AG08395 (cell line): ENCODE measurements around the gene LDLR.

Experiments
- DNase-seq: peaks from one replicate; pipeline ENCODE4 v3.0.0; 2012; ENCODE audit warnings: mixed read lengths, low spot score

The LDLR gene

DNA sequence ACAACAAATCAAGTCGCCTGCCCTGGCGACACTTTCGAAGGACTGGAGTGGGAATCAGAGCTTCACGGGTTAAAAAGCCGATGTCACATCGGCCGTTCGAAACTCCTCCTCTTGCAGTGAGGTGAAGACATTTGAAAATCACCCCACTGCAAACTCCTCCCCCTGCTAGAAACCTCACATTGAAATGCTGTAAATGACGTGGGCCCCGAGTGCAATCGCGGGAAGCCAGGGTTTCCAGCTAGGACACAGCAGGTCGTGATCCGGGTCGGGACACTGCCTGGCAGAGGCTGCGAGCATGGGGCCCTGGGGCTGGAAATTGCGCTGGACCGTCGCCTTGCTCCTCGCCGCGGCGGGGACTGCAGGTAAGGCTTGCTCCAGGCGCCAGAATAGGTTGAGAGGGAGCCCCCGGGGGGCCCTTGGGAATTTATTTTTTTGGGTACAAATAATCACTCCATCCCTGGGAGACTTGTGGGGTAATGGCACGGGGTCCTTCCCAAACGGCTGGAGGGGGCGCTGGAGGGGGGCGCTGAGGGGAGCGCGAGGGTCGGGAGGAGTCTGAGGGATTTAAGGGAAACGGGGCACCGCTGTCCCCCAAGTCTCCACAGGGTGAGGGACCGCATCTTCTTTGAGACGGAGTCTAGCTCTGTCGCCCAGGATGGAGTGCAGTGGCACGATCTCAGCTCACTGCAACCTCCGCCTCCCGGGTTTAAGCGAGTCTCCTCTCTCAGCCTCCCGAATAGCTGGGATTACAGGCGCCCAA is at the start of gene LDLR:
TSS of gene LDLR (plus strand) at position 210 of the 760 bp plus-strand sequence. CDS start at position 296, 86 bp downstream.
- DNase-seq: peak; percentile 78

DNA sequence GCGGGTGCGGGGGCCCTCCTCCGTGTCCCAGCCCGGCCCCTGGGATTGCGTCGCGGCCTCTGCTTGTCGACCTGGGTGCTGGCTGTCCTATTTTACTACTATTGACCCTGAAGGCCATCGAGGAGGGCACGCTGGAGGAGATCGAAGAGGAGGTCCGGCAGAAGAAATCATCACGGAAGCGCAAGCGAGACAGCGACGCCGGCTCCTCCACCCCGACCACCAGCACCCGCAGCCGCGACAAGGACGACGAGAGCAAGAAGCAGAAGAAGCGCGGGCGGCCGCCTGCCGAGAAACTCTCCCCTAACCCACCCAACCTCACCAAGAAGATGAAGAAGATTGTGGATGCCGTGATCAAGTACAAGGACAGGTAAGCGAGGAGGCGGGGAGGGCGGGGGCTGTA is 48.1 kb upstream of the LDLR start:
- DNase-seq: no peak

DNA sequence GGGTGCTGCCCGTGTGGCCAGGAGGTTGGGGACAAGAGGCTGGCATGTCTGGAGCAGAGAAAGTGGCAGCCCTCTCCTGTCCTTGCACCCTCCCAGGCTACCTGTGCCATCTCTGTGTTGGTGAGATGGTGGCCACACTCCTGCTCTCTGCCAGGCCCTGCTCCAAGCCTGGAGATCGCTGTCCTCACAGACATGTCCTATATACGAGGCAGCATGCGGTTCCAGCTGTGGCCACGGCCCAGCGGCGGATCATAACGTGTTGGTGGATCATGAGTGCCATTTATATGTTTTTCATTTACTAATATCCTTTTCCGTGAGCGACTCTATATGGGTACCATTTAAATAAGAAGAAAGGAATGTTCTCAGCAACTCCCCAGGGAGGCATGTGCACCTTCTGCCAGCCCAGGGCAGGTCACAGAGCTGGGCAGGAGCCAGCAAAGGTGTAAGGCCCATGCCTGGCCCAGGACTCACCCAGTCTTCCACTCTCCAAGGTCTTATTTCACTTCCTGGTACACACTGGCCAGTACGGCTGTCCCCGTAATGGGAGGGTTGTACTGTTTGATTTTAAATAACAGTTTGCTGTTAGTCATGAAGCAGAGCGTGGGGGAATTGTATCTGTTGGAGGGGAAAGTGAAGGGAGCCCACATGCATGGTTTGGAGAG is 47.2 kb upstream of the LDLR start:
- no peak for DNase-seq

DNA sequence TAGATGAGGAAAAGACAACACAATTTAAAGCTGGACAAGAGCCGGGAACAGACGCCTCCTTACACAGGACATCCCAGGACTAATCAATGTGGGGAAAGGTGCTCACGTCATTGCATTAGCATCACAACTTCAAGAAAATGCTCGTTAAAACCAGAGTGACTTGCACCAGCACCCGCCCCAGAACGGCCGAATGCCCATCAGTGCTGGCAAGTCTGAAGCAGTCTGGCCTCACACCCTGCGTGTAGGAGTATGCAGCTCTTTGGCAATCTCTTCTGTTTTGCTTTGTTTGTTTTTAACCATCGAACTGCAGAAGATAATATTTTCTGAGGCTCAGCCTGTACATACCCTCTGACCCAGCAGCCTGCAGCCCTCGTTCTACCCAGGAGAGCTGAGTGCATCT is 44.8 kb upstream of the LDLR start:
- no peak for DNase-seq

DNA sequence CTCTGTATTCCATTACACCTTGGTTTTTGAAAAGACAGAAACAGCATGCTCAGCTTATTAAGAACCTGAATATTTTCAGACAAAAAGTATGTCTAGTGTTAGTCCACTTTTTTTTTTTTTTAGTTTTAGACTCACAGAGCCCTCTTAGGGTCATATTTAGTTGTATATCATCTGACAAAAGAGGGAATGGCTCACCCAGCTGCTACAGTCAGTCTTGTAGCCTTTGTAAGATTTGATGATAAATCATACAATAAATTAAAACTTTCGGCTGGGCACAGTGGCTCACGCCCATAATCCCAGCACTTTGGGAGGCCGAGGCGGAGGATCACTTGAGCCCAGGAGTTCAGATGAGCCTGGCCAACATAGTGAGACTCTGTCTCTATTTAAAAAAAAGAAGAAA is 43.7 kb upstream of the LDLR start:
- DNase-seq: no peak

DNA sequence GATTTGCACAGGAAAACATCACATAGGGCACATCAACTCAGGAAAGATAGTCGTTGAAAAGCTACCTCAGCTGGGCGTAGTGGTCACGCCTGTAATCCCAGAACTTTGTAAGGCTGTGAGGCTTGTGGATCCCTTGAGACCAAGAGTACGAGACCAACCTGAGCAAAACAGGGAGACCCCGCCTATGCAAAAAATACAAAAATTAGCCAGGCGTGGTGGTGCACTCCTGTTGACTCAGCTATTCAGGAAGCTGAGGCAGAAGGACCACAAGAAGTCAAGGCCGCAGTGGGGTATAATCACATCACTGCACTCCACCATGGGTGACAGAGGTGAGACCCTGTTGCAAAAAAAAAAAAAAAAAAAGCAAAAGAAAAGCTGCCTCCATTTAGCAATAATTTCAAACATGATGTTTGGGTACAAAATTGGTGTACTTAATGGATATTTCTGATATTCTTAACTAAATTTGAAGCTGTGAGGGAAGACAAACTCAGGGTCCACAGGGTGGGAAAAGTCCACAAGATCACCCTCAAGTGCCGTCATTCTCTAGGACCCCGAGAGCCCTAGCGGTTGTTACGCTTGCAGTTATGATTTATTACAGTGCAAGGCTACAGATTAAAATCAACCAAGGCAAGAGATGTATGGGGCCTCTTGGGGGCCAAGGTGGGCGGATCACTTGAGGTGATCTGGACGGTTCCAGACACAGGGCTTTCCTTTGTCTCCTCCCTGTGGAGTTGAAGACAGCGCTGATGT is 42.5 kb upstream of the LDLR start:
- no peak for DNase-seq

DNA sequence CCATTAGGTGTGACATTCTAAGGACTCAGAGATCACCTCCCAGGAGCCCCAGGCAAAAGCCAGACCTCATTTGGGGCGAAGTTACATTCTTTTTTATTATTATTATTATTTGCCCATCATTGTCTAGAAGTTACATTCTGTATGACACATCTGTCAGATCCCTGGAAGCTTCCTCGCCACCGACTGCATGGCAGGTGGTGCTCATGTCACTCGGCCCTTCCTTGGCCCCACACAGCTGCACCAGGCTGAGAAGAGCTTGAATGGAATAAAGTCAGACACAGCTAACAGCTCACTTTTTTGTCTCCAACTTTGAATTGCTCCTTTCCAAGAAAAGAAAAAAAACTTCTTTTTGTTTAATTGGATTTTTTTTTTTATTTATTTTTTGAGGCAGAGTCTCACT is 41.4 kb upstream of the LDLR start:
- no peak for DNase-seq

DNA sequence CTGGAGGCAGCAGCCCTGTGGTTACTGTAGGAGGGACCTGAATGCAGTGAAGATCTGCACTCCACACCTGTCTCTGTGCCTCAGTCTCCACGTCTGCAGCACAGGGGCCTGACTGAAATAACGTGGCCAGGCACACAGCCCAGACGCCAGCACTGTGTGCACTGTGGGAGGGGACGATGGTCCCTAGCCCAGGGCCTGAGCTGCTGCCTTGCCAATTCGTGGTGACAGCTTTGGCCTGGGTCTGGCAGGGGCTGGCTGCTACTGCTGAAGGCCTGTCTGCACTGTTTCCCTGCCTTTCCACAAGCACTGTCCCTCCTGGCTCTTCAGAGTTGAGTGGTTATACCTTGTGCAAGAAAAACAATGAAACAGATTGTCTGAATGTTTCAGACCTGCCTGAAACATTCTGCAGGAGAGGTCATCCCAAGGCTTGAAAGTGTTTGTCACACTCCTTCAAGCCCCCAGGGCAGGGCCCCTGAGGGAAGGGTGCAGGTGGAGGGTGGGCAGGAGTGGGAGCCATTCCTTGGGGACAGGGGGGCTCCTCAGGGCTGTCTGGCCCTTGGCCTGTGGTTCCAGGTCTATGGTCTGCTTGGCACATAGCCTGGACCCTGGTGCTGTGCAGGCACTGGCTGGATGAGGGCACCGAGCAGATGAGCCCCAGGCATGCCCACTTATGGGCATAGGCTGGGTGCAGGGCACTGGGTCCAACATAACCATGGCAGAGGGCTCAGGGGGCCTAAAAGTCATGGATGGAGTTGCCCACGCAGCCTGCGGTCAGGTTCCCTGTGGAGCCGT is 38.7 kb upstream of the LDLR start:
- no peak for DNase-seq

DNA sequence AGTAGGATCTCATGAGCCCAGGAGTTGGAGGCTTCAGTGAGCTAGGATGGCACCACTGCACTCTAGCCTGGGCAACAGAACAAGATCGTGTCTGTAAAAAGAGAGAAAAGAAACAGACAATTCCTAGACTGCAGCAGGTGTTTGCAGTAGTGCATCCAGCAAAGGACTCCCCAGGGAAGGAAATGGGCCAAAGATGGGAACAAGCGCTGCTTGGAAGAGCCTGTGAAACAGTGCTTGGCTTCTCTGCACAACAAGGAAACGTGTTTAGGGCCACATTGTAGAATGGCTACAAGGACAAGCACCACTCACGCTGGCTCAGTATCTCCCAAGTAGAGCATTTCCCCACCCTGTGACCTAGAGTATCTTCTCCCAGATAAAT is 35.5 kb upstream of the LDLR start:
- no peak for DNase-seq

DNA sequence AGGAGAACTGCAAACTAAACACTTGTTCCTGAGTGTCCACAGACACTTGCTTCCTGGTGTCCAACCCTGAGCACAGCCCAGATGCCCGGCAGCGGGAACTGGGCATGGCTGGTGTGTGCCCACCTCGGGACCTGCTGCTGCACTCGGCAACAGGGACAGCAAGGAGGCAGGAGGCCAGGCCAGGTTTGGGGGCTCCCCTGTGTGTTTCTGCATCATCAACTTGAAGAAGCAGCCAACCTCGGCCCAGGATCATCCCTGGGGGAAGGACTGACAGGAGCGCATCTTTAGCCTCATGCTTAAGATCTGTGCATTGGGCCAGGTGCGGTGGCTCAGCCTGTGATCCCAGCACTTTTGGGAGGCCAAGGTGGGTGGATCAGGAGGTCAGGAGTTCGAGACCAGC is 35.1 kb upstream of the LDLR start:
- no peak for DNase-seq

DNA sequence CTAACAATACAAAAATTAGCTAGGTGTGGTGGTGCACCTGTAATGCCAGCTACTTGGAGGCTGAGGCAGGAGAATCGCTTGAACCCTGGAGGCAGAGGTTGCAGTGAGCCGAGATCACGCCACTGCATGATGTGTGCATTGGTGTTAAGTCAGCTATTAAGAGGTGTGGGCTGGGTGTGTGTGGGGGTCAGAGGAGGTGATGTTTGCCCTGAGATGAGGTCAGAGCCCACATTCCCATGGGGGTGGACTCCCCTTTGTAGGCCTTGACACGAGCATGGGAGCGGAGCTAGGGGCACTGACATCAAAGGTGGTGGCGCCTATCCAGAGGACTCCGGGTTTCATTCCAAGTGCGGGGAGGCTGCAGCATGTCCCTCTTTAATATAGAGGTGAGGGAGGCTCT is 34.6 kb upstream of the LDLR start:
- DNase-seq: no peak

DNA sequence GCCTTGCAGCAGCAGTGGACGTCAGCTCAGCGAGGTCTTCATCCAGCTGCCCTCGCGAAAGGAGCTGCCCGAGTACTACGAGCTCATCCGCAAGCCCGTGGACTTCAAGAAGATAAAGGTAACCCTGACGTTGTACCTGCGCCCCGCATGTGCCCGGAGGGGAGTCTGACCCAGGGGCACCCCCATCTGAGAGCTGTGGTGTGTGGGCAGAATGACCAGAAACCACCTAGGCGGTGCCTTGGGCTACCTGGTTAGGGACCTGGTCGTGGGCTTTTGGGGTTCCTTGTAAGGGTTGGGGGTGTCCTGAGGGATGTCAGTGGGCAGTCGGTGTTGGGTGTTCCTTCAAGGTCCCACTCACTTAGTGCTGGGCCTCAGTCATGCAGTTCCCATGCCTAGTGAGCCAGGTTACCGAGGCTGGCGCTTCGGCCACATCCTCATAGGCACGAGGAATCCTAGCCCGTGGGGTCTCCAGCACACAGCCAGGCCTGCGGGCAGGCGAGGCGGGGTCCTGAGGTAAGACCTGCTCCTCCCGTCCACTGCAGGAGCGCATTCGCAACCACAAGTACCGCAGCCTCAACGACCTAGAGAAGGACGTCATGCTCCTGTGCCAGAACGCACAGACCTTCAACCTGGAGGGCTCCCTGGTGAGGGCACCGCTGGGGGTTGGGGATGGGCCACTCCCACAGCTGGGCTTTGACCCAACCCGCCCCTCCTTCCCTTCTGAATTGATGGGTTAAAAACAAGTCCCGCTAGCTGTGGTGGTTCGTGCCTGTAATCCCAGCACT is 30.8 kb upstream of the LDLR start:
- no peak for DNase-seq

DNA sequence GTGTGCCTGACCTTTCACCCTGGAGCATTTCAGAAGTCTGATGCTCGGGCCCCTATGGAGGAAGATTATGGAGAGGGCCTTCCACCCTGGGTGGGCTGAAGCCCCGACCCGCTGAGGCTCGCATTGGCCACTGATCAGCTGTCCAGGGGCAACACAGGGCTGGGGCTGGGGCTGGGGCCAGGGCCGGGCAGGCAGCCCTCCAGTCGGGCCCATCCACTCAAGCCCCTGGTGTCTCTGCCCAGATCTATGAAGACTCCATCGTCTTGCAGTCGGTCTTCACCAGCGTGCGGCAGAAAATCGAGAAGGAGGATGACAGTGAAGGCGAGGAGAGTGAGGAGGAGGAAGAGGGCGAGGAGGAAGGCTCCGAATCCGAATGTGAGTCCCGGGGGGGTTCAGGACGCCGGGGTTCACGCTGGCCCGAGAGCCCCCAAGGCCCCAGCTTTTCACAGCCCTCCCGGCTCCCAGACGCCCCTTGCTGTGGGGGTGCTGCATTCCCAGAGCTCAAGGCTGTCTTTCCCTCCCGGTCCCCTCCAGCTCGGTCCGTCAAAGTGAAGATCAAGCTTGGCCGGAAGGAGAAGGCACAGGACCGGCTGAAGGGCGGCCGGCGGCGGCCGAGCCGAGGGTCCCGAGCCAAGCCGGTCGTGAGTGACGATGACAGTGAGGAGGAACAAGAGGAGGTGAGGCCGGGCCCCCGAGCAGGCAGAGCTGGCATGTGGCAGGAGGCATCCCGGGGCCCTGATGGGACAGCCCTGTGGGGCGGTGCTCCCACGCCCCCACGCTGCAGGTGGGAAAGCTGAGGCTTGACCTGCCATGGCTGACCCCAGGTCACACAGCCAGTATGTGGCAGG is 29.5 kb upstream of the LDLR start:
- no peak for DNase-seq

DNA sequence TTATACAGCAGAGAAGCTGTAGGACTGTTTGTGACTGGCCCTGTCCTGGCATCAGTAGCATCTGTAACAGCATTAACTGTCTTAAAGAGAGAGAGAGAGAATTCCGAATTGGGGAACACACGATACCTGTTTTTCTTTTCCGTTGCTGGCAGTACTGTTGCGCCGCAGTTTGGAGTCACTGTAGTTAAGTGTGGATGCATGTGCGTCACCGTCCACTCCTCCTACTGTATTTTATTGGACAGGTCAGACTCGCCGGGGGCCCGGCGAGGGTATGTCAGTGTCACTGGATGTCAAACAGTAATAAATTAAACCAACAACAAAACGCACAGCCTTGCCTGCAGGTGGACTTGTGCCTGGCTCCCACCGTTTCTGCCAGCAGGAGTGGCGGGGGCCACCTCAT is 27.3 kb upstream of the LDLR start:
- no peak for DNase-seq

DNA sequence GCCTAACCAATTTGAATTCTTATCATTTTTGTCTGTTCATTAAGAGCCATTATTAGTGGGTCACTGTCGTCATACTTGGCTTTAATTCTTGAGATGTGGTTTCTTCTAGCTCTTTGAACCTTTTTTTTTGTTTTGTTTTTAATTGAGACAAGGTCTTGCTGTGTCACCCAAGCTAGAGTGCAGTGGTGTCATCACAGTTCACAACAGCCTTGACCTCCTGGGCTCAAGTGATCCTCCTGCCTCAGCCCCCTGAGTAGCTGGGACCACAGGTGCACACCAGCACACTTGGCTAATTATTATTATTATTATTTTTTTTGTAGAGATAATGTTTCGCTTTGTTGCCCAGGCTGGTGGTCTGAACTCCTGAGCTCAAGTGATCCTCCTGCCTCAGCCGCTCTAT is 25.8 kb upstream of the LDLR start:
- no peak for DNase-seq

DNA sequence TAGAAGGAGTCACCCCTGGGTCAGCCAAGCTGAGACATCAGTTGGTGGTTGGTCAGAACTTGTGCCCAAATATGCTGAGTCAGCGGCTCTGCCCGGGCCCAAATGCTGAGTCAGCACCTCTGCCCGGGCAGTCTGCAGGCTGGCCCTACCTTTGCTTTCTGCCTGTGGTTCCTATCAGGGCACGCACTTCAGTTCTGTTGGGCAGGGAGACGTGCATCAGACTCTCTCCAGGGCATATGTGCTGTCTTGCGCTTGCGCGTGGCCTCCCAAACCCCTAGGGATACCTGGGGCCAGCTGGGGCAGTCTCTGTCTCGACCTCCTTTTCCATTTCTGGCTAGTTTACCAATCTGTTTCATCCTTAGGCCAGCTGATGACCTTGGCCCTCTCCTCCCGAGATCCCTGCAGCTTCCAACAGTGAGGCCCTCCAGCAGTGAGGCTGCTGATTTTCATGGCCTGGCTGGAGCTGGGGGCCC is 24.4 kb upstream of the LDLR start:
- peak; percentile 31 for DNase-seq

DNA sequence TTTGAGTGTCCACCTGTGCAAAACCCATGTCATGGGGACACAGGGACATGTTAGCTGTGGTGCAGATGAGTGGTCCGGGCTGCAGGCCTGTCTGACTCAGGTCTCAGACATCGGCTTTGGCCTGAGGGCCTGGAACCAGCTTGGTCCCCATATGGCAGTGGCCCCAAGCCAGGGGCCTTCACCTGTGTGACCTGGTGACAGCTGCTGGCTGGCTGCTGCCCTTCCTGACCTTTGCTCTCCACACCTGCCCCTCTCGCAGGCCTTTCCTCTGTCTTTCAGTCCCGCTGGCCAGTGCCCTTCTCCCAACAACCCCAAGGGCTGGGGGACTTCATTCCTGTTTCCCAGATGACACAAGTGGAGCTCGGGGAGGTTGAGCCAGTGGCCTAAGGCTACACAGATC is 22.9 kb upstream of the LDLR start:
- DNase-seq: no peak

DNA sequence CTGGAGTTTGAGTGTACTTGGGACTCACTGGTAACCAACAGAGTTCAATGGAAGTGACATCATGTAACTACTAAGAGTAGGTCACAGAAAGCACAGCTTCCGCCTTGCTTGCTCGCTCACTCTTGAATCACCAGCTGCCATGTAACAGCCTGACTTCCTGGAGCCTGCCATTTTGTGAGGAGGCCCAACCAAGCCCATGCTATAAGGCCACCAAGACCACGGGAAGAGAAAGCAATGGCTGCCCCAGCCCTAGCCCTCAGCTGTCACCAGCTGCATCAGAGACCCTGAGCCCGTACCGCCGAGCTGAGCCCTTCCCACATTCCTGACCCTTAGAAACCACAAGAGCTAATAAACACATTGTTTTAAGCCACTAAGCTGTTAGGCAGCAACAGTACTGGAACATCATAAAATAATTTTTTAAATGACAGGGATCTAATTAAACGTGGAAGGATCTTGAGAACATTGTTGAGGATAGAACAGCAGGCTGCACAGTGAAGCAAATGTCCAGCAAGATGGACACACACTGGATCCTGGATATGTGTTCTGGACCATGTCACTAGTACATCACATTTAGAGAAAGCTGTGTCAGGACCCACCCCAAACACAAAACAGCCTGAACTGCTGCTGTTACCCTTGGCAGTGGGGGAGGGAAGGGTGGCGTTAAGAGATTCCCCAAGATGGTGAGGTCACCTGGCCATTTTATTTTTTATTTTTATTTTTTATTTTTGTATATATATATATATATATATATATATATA is 21.7 kb upstream of the LDLR start:
- no peak for DNase-seq

DNA sequence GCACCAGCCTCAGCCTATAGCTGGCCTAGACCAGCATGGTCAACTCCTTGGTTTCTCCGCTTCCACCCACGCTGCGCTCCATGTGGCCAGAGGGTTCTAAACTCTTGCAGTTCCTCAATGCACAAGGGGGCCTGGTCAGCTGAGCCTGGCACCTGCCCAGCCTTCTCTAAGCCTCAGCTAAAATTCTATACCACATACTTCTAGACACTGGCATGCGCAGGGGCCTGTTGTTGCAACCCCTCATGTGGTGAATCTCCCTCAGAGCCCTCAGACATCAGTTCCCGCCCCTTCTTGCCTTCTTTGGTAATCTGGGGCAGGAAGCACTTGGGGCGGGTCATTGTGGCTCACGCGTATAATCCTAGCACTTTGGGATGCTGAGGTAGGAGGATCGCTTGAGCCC is 19.7 kb upstream of the LDLR start:
- no peak for DNase-seq

DNA sequence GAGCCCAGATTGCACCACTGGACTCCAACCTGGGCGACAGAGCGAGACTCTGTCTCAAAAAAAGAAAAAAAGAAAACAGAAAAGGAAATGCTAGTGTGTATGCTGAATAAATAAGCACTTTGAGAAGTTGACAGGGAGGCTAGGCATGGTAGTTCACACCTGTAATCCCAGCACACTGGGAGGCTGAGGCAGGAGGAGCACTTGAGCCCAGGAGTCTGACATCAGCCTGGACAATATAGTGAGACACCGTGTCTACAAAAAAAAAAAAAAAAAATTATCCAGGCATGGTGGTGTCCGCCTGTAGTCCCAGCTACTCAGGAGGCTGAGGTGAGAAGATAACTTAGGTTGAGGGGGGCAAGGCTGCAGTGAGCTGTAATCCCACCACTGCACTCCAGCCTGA is 19.1 kb upstream of the LDLR start:
- DNase-seq: no peak
